RWPE1 (cell line): ENCODE data around the gene DUSP22.
"Not testable (repeated sequence)": the region's sequence is repeated elsewhere in the genome, so short reads cannot be mapped to it uniquely, and the experiment has no call there.

Source experiments
- CTCF ChIA-PET: fragments of 350-600 bp; sonication (Branson Sonifier 250); formaldehyde crosslinking; extraction: SDS; loops from one replicate; lab custom pipeline; 2021; lab: Yijun Ruan, JAX
- POLR2A ChIA-PET: fragments of 400-600 bp; formaldehyde crosslinking; extraction: SDS; loops from one replicate; lab custom pipeline; 2020; ENCODE audit warnings: antibody characterized with exemption; ENCODE audit not compliant: low non-redundant PET; lab: Yijun Ruan, JAX
- DNase-seq: peaks from one replicate; pipeline ENCODE4 v3.0.0; 2012; ENCODE audit warnings: low spot score
- H3K27ac ChIP-seq: fragments of 450-650 bp; 2 replicates; pipeline ENCODE4 v1.5.1; 2017
- TF ChIP-seq, protein P1 (sequence below): fragments of 450-650 bp; conservative IDR thresholded peaks from 2 replicates; pipeline ENCODE4 v1.5.1; 2017; ENCODE audit warnings: low read depth, mild to moderate bottlenecking

Gene DUSP22

DNA sequence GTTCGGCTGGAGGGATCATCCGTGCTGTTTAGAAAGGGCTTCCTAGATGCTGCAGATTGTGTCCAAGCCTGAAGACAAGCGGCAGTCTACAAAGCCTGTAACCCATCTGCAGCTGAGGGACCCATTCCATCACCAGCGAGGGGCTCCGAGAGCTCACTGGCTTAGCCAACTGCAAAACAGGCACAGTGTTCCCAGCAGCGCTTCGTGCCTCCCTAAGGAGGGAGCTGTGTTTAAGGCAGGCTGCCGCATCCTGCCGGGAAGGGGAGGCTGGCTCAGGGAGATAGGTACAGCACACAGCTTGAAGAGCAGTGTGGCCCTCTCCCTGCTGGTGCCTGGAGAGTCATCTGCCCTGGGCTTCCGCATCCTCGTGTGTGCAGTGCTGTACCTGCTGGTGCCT is 32.4 kb downstream of the DUSP22 start:
- no peak for DNase-seq
- CTCF ChIA-PET, result no interaction called here
- no peak overlapping the region for H3K27ac ChIP-seq
- POLR2A ChIA-PET, result no interaction called here
- TF ChIP-seq, protein P1, sequence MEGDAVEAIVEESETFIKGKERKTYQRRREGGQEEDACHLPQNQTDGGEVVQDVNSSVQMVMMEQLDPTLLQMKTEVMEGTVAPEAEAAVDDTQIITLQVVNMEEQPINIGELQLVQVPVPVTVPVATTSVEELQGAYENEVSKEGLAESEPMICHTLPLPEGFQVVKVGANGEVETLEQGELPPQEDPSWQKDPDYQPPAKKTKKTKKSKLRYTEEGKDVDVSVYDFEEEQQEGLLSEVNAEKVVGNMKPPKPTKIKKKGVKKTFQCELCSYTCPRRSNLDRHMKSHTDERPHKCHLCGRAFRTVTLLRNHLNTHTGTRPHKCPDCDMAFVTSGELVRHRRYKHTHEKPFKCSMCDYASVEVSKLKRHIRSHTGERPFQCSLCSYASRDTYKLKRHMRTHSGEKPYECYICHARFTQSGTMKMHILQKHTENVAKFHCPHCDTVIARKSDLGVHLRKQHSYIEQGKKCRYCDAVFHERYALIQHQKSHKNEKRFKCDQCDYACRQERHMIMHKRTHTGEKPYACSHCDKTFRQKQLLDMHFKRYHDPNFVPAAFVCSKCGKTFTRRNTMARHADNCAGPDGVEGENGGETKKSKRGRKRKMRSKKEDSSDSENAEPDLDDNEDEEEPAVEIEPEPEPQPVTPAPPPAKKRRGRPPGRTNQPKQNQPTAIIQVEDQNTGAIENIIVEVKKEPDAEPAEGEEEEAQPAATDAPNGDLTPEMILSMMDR, result no peak

DNA sequence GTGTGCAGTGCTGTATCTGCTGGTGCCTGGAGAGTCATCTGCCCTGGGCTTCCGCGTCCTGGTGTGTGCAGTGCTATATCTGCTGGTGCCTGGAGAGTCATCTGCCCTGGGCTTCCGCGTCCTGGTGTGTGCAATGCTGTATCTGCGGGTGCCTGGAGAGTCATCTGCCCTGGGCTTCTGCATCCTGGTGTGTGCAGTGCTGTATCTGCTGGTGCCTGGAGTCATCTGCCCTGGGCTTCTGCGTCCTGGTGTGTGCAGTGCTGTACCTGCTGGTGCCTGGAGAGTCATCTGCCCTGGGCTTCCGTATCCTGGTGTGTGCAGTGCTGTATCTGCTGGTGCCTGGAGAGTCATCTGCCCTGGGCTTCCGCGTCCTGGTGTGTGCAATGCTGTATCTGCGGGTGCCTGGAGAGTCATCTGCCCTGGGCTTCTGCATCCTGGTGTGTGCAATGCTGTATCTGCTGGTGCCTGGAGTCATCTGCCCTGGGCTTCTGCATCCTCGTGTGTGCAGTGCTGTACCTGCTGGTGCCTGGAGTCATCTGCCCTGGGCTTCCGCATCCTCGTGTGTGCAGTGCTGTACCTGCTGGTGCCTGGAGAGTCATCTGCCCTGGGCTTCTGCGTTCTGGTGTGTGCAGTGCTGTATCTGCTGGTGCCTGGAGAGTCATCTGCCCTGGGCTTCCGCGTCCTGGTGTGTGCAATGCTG is 33.0 kb downstream of the DUSP22 start:
- DNase-seq, CTCF ChIA-PET, H3K27ac ChIP-seq, POLR2A ChIA-PET: not testable (repeated sequence)

DNA sequence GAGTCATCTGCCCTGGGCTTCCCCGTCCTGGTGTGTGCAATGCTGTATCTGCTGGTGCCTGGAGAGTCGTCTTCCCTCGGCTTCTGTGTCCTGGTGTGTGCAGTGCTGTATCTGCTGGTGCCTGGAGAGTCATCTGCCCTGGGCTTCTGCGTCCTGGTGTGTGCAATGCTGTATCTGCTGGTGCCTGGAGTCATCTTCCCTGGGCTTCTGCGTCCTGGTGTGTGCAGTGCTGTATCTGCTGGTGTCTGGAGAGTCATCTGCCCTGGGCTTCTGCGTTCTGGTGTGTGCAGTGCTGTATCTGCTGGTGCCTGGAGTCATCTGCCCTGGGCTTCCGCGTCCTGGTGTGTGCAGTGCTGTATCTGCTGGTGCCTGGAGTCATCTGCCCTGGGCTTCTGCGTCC is 33.8 kb downstream of the DUSP22 start:
- POLR2A ChIA-PET, DNase-seq, H3K27ac ChIP-seq, CTCF ChIA-PET: not testable (repeated sequence)

DNA sequence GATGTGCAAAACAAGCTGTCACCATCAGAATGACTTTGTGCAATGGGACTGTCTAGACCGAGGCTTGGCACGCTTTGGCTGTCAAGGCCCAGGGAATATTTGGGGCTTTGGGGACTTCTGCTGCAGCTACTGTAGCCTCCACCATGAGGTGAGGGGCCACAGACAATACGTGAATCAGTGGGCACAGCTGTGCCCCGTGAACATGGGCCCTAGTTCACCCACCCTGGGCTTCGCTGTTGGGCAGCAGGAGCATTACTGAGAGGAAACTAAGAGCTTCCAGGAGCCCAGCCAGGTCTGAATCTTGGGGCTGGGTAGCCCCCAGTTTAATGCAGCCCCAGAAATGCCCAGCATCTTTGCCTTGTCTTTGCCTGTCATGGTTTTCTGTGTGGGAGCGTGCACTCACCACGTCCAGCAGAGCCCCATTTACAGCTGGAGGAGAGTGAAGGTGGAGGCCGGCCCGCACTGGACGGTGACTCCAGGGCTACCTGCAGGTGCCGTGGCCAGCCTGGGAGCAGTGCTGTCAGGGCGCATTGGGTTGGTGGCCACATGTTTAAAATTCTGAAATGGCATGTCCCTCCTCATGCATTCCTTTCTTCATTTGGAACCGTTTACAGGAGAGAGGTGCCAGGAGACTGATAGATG is 34.7 kb downstream of the DUSP22 start:
- DNase-seq, result no peak
- TF ChIP-seq, protein P1, result no peak
- ChIA-PET CTCF (interaction anchor here (0.6 to 0.7 kb wide), 3 partner anchors 24 to 223 kb away, joined by 3 to 4 read pairs (median 3); no protein-coding TSS in a partner anchor), POLR2A (no interaction called here)
- no peak overlapping the region for H3K27ac ChIP-seq

DNA sequence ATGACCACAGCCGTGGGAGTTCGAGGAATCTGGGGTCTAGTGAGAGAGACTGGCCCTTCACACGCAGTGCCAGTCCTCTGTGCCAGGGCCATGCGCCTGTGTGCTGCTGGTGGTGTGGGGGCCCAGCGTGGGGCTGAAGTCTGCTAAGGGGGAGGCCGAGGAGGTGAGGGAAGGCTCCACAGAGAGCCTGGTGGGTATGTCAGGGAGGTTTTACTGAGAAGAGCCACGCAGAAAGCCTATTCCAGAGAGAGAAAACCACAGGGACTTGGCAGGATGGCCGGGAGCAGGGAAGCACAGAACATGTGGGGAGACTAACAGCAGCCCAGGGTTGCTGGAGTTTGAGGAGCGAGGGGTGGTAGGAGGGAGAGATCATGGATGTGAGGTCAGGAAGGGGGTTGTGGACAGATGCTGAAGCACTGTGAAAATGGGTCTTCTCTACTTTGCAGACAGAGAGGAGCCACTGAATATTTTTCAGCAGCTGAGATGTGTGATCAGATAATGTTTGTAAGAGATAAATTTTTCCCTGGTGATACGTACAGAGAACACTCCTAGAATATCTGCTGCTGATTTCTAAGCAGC is 35.3 kb downstream of the DUSP22 start:
- TF ChIP-seq, protein P1, result no peak
- ChIA-PET POLR2A (no interaction called here), CTCF (interaction anchor here (0.6 kb wide), 2 partner anchors 10 to 28 kb away, joined by 3 read pairs; no protein-coding TSS in a partner anchor)
- H3K27ac ChIP-seq, result no peak overlapping the region
- DNase-seq, result no peak

DNA sequence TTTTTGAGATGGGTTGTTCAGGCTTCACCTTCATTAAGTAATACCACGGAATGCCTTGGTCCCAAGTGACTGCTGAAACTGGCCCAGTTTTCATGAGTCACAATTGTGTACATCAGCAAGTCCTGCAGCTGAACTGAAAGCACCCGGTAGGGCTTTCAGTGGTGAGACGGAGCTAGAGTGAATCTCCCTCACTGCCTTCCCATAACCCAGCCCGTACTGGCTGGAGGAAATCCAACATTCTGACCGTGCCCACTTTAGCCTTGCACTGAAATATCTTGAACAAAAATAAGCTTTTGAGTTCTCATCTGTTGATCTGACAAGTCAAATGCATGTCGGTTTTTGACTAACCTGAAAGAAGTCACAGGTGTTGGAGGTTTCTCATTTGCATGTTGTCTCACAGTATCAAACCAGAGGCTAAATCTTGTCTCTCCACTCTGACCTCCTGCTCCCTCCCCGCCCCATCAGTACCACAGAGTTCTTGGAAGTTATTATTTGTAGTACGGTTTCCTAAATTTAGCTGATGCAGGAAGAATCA is 35.9 kb downstream of the DUSP22 start:
- TF ChIP-seq, protein P1, result no peak
- POLR2A ChIA-PET, result no interaction called here
- DNase-seq, result peak; percentile 64
- no peak overlapping the region for H3K27ac ChIP-seq
- CTCF ChIA-PET, result interaction anchor here (0.6 to 1.0 kb wide), 2 partner anchors 9 to 139 kb away, joined by 3 read pairs; no protein-coding TSS in a partner anchor

DNA sequence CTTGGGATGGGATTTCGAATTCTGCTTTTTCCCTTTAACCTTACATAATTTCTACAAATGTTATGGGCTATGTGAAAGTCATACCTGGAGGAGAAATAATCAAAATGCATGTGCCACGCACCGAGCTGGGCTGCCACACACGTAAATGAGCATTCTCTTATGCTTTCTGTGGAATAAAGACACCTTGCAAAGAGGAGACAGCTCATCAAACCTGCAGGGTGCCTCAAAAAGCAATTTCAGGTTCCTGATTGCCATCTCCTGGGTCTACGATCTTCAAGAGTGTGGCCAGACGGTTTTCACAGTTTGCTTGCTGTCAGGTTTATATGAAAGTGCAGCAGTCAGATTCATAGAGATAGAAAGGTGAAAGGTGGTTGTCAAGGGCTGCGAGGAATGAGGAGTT is 36.6 kb downstream of the DUSP22 start:
- no peak for DNase-seq
- TF ChIP-seq, protein P1, result no peak
- CTCF ChIA-PET, result interaction anchor here (1.0 kb wide), 1 partner anchor 140 kb away, joined by 3 read pairs; no protein-coding TSS in a partner anchor
- POLR2A ChIA-PET, result no interaction called here
- no peak overlapping the region for H3K27ac ChIP-seq
